Measurements from ENCODE around the gene STRADA.

STRADA gene

DNA sequence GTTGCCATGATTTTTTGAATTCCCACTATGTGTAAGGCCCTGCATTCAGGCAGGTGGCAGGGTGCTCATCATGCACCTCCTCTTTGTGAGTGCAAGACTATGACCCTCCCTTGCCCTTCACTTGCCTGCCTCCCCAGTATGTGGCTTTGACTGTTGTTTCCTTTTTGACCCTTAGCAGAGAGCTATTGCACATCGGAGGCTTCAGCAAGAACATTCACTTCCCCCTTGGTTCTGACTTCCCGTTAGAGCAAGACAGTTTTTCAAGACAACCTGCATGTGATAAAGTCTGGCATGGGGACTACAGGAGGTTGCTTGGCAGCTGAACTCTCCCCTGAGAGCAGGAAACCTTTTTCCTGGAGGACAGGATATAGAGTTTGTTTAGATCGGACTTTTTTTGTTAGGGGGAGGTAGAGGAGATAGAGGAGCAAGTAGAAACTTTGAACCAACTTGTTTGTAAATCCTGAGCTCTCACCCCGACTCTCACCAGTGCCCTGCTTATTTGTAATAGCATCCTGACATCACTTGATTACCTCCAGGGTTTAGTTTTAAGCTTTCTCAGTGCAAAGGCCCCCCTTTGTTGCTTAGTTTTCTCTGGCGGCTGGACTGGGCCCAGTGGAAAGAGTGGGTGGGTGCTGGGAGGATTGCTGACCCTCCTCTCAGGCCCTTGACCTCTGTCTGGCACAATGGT, 75.9 kb downstream of the STRADA start:
- TF ChIP-seq, protein P1, sequence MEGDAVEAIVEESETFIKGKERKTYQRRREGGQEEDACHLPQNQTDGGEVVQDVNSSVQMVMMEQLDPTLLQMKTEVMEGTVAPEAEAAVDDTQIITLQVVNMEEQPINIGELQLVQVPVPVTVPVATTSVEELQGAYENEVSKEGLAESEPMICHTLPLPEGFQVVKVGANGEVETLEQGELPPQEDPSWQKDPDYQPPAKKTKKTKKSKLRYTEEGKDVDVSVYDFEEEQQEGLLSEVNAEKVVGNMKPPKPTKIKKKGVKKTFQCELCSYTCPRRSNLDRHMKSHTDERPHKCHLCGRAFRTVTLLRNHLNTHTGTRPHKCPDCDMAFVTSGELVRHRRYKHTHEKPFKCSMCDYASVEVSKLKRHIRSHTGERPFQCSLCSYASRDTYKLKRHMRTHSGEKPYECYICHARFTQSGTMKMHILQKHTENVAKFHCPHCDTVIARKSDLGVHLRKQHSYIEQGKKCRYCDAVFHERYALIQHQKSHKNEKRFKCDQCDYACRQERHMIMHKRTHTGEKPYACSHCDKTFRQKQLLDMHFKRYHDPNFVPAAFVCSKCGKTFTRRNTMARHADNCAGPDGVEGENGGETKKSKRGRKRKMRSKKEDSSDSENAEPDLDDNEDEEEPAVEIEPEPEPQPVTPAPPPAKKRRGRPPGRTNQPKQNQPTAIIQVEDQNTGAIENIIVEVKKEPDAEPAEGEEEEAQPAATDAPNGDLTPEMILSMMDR (IDR thresholded peaks at IDR 0.05; ENCODE audit: low read depth, low read length): no peak
- no peak overlapping the region for H3K4me3 ChIP-seq (ENCODE audit: low read depth, low read length)

DNA sequence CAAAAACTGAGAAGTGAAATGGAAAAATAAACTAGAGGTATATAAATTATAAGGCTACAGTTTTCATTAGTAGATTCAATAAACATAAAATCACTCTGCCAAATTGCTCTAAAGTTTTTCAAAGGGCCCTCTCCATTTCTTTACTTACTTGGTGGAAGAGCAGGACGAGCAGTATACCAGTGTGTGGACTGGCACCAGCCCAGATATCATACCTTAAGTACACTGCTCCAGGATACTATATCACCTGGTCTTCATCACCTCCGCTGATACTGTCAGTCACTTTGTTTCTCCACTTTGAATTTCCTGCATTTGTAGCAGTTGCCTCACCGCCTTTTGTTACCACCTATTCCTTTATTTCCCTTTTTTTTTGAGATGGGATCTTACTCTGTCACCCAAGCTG, 81.7 kb downstream of the STRADA start:
- TF ChIP-seq, protein P1 (IDR thresholded peaks at IDR 0.05; ENCODE audit: low read depth, low read length): no peak
- no peak overlapping the region for H3K4me3 ChIP-seq (ENCODE audit: low read depth, low read length)

DNA sequence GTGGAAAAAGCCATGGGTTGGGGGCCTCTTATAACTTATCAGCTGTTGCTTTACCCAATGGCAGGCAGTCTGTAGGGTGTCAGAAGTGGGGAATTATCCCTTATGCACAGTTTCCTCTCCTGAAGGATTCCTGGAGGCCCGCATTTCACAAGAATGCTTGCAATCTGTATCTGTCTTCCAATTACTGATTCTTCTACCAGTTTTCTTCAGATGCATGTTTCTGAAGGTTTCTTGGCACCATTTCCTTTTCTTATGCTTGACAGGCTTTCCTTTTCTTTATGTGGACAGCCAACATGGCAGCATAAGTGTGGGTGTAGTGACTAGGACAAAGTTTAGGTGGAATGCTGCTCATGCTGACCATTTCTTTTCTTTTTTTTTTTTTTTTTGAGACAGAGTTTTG, 83.2 kb downstream of the STRADA start:
- H3K4me3 ChIP-seq (ENCODE audit: low read depth, low read length): no peak overlapping the region
- TF ChIP-seq, protein P1 (IDR thresholded peaks at IDR 0.05; ENCODE audit: low read depth, low read length): no peak

DNA sequence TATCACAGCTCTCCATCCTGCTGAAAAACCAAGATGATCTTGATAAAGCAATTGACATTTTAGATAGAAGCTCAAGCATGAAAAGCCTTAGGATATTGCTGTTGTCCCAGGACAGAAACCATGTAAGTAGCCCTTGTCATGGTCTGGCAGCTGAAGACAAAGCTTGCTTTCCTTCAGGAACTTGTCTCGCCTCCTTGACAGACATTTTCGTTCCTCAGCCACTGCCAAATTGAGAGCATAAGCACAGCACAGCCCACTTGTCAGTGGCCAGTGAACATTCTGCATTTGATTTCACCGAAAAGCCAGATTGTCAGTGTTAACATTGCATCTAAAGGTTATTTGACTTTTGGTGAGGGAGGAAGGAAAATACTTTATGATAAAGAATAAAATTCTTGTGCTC, 83.8 kb downstream of the STRADA start:
- TF ChIP-seq, protein P1 (IDR thresholded peaks at IDR 0.05; ENCODE audit: low read depth, low read length): no peak
- H3K4me3 ChIP-seq (ENCODE audit: low read depth, low read length): no peak overlapping the region

DNA sequence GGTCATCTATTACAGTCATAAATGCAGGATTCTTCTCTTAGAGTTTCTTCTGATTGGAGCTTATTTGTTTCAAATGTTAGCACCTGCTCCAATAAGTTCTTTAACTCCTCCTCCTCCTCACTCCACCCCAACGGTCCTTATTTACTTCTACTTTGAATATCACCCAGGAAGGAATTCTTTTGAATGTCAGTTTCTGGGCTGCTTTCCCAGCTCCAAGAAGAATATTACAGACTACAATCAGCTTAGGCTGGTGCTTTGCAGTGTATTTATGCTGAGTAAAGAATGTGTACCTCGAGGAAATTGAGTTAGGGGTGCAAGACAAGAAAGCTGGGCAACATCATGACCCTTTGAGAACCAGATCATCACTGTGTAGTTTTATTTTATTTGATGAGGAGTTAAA, 88.5 kb downstream of the STRADA start:
- no peak overlapping the region for H3K4me3 ChIP-seq (ENCODE audit: low read depth, low read length)
- TF ChIP-seq, protein P1 (IDR thresholded peaks at IDR 0.05; ENCODE audit: low read depth, low read length): no peak

All from WI38 (cell line).